Measurements from ENCODE around the gene ZFC3H1. TPM values are rescaled to one million over a fixed set of nuclear protein-coding genes. Genes with fewer than 3 reads are reported as not detected.

The ZFC3H1 gene
- total and polyA plus RNA-seq, 2 of the 13 experiments (the other 11 are each of a cell fraction or from before 2014, with no cell fraction given): 17.1 to 38.3 TPM

GRCh38 chr12:71610031-71610795 is 53.4 kb downstream of the ZFC3H1 start:
- Histone ChIP-seq H3K79me2 (ENCODE audit: insufficient read depth, low read length) (no peaks in the 10 kb centered on the region), H3K27me3 (ENCODE audit: control insufficient read depth in 1 of 2, insufficient read depth in 2 of 2, low read length in 2 of 2) (no peaks in the 10 kb centered on the region), H3K4me3 (replicated peaks in 1 of 3; ENCODE audit: insufficient read depth in 1 of 3, low read depth in 2 of 3, low read length in 3 of 3) (no peak overlapping the region), H3K27ac (ENCODE audit: extremely low read length, insufficient read depth, low read length) (no peak overlapping the region), H3K9me3 (ENCODE audit: low read length) (no peaks in the 10 kb centered on the region), H3K4me2 (ENCODE audit: low read depth, low read length) (no peak overlapping the region), H4K20me1 (ENCODE audit: insufficient read depth, low read length) (no peaks in the 10 kb centered on the region), H2AFZ (ENCODE audit: low read length) (no peak overlapping the region), H3K4me1 (ENCODE audit: insufficient read depth, low read length) (no peaks in the 10 kb centered on the region), H3K36me3 (replicated peaks in 1 of 2; ENCODE audit: control insufficient read depth in 1 of 2, insufficient read depth in 2 of 2, low read length in 2 of 2) (peaks cover 6 to 52% of the 10 kb centered on the region in 2 experiments), H3K9ac (ENCODE audit: insufficient read depth, low read depth, low read length) (no peak overlapping the region)
- DNase-seq (ENCODE audit: low spot score) (no peak), ATAC-seq (no peak), FAIRE-seq (no peak)
- intact Hi-C loops (cut with micrococcal nuclease; ENCODE audit: unreplicated experiment) (no loop called here), in situ Hi-C loops (cut with HindIII; ENCODE audit: extremely low pct_ligation_motif_present, low pct_unique_long_range_greater_than_20kb) (no loop called here)
- ChIA-PET POLR2A (no interaction called here), CTCF (ENCODE audit: low intra/inter-chr PET ratio, low total read pairs) (no interaction called here)
- over 99% methylated on average over 6 of the region's 6 CpGs for WGBS (ENCODE audit: low lambda C conversion rate)
- no TSS peak for BruUV-seq (replicated peaks)
- TF ChIP-seq ZNF251 (CRISPR knock-in tag; IDR thresholded peaks at IDR 0.05): no peak
- TF ChIP-seq ZNF644 (CRISPR knock-in tag; IDR thresholded peaks at IDR 0.05; ENCODE audit: low read depth): no peak
- TF ChIP-seq ZNF878 (CRISPR knock-in tag; IDR thresholded peaks at IDR 0.05): no peak
- TF ChIP-seq CEBPZ (IDR thresholded peaks at IDR 0.05; ENCODE audit: low read length): no peak
- TF ChIP-seq ZBTB20 (CRISPR knock-in tag; IDR thresholded peaks at IDR 0.05; ENCODE audit: borderline replicate concordance, low read depth): no peak
- TF ChIP-seq ZSCAN20 (CRISPR knock-in tag; IDR thresholded peaks at IDR 0.05; ENCODE audit: borderline replicate concordance): no peak
- no peak for TF ChIP-seq ZFP1 (CRISPR knock-in tag; IDR thresholded peaks at IDR 0.05)
- TF ChIP-seq WIZ (CRISPR knock-in tag; IDR thresholded peaks at IDR 0.05): no peak
- TF ChIP-seq SKI (IDR thresholded peaks at IDR 0.05; ENCODE audit: partially characterized antibody): no peak
- TF ChIP-seq ZKSCAN1 (IDR thresholded peaks at IDR 0.05; ENCODE audit: low read length): no peak
- no peak for TF ChIP-seq HDAC1 (CRISPR knock-in tag; IDR thresholded peaks at IDR 0.05)
- TF ChIP-seq GFI1 (CRISPR knock-in tag; IDR thresholded peaks at IDR 0.05; ENCODE audit: borderline replicate concordance): no peak
- no peak for TF ChIP-seq ZNF20 (CRISPR knock-in tag; IDR thresholded peaks at IDR 0.05)

Measured in HepG2 (cell line).